T-helper 2 cell (primary cell): ENCODE results near the gene GOLGA2.

Source experiments
- DNase-seq, 5 experiments: peaks; one replicate each; pipeline versions ENCODE4 v3.0.0 to v3.0.0-alpha.2; 2012 to 2022

GOLGA2 gene

GRCh38 chr9:128288273-128289004, 12.6 kb upstream of the GOLGA2 start:
- no peak for DNase-seq

- DNase-seq: no peak
Observed at GRCh38 chr9:128286440-128286839, 10.6 kb upstream of the GOLGA2 start.

GRCh38 chr9:128285033-128285784, 9.4 kb upstream of the GOLGA2 start:
- DNase-seq: no peak

- DNase-seq: no peak
Observed at GRCh38 chr9:128282500-128282899, 6.7 kb upstream of the GOLGA2 start.

- no peak for DNase-seq
Observed at GRCh38 chr9:128280084-128280622, 4.3 kb upstream of the GOLGA2 start.

- peak in 1 of 5 experiments; percentile 38 for DNase-seq
Observed at GRCh38 chr9:128279088-128280073, 3.6 kb upstream of the GOLGA2 start.

GRCh38 chr9:128276574-128277270, 915 bp upstream of the GOLGA2 start:
- DNase-seq: no peak

- DNase-seq: peak; percentile 99 to 100 (median 99)
Observed at GRCh38 chr9:128276008-128276573, 284 bp upstream of the GOLGA2 start, which contains the start of gene SWI5. Gene SWI5, plus strand, starts transcription at chr9:128276276.

- DNase-seq: no peak
Observed at GRCh38 chr9:128274245-128274644, 1.6 kb downstream of the GOLGA2 start.

- no peak for DNase-seq
Observed at GRCh38 chr9:128271512-128271911, 4.3 kb downstream of the GOLGA2 start.

- DNase-seq: no peak
Observed at GRCh38 chr9:128271112-128271511, 4.7 kb downstream of the GOLGA2 start.

GRCh38 chr9:128266868-128267590, 8.8 kb downstream of the GOLGA2 start:
- no peak for DNase-seq

- DNase-seq: no peak
Observed at GRCh38 chr9:128265348-128265847, 10.4 kb downstream of the GOLGA2 start.

GRCh38 chr9:128262687-128263086, 13.1 kb downstream of the GOLGA2 start:
- no peak for DNase-seq

GRCh38 chr9:128260340-128260739, 15.5 kb downstream of the GOLGA2 start:
- no peak for DNase-seq

GRCh38 chr9:128259156-128259555, 16.7 kb downstream of the GOLGA2 start:
- DNase-seq: no peak

- no peak for DNase-seq
Observed at GRCh38 chr9:128258326-128258725, 17.5 kb downstream of the GOLGA2 start.

GRCh38 chr9:128257907-128258306, 17.9 kb downstream of the GOLGA2 start:
- DNase-seq: no peak

GRCh38 chr9:128257086-128257825, 18.6 kb downstream of the GOLGA2 start:
- DNase-seq: no peak
